CD14-positive monocyte (primary cell): ENCODE data around the gene NUDT1. TPM values are rescaled to one million over a fixed set of nuclear protein-coding genes. Genes with fewer than 3 reads are reported as not detected.

ENCODE experiments used
- DNase-seq, 3 donors: peaks; one replicate each; pipeline ENCODE4 v3.0.0-alpha.2; 2011 to 2022
- H2AFZ ChIP-seq: 2 replicates; pipeline ENCODE4 v1.6.0; 2012; ENCODE audit warnings: mild to moderate bottlenecking, low read depth, low read length, inconsistent platforms; ENCODE audit not compliant: insufficient read depth, poor library complexity, severe bottlenecking
- H3K27ac ChIP-seq, 2 donors: 1 replicate in 1 of 2; 2 replicates in 1 of 2; pipeline ENCODE4 v1.5.1; 2012 to 2013; ENCODE audit warnings: low read length in 2 of 2, control low read depth in 1 of 2, inconsistent platforms in 1 of 2, low read depth in 1 of 2, mild to moderate bottlenecking in 1 of 2
- H3K27me3 ChIP-seq, 2 donors: one replicate each; pipeline versions ENCODE4 v1.6.0 to v1.6.1; 2011 to 2013; ENCODE audit warnings: low read length in 2 of 2; ENCODE audit not compliant: control insufficient read depth in 2 of 2, insufficient read depth in 2 of 2
- H3K36me3 ChIP-seq, 2 donors: replicated peaks in 1 of 2; 1 replicate in 1 of 2; 2 replicates in 1 of 2; pipeline versions ENCODE4 v1.5.1 to v1.6.1; 2012 to 2013; ENCODE audit warnings: low read length in 2 of 2, control low read depth in 1 of 2, inconsistent platforms in 1 of 2, mild to moderate bottlenecking in 1 of 2; ENCODE audit not compliant: insufficient read depth in 2 of 2, control insufficient read depth in 1 of 2
- H3K4me1 ChIP-seq, 2 donors: 1 replicate in 1 of 2; 2 replicates in 1 of 2; pipeline versions ENCODE4 v1.5.1 to v1.6.1; 2012 to 2013; ENCODE audit warnings: low read length in 2 of 2, control low read depth in 1 of 2, inconsistent platforms in 1 of 2, mild to moderate bottlenecking in 1 of 2, moderate library complexity in 1 of 2; ENCODE audit not compliant: insufficient read depth in 2 of 2, control insufficient read depth in 1 of 2
- H3K4me2 ChIP-seq: replicated peaks from 2 replicates; pipeline ENCODE3; 2012; ENCODE audit warnings: low read length, moderate library complexity, mild to moderate bottlenecking; ENCODE audit not compliant: poor library complexity, severe bottlenecking; ENCODE audit errors: extremely low read depth
- H3K4me3 ChIP-seq, 3 experiments: fragments of 200-600 bp in 1 of 3; sonication (generic) in 1 of 3; replicated peaks in 1 of 3; 1 replicate in 2 of 3; 2 replicates in 1 of 3; pipeline ENCODE4 v1.5.1; 2011 to 2013; ENCODE audit warnings: low read length in 3 of 3, mild to moderate bottlenecking in 3 of 3, control low read depth in 2 of 3, low read depth in 2 of 3, inconsistent platforms in 1 of 3, moderate library complexity in 1 of 3
- H3K79me2 ChIP-seq: 2 replicates; pipeline ENCODE4 v1.6.0; 2012; ENCODE audit warnings: mild to moderate bottlenecking, control low read depth, inconsistent platforms, low read length, moderate library complexity; ENCODE audit not compliant: insufficient read depth
- H3K9ac ChIP-seq: 2 replicates; pipeline ENCODE4 v1.6.0; 2017; ENCODE audit warnings: low read length, mild to moderate bottlenecking; ENCODE audit not compliant: insufficient read depth, poor library complexity, severe bottlenecking
- H3K9me3 ChIP-seq, 2 donors: replicated peaks in 1 of 2; 1 replicate in 1 of 2; 2 replicates in 1 of 2; pipeline versions ENCODE4 v1.5.1 to v1.6.1; 2012 to 2013; ENCODE audit warnings: low read length in 2 of 2, control low read depth in 1 of 2; ENCODE audit not compliant: control insufficient read depth in 1 of 2, insufficient read depth in 1 of 2
- H4K20me1 ChIP-seq: 2 replicates; pipeline ENCODE4 v1.6.0; 2012; ENCODE audit warnings: mild to moderate bottlenecking, low read length, control low read depth, moderate library complexity; ENCODE audit not compliant: insufficient read depth
- H3K27ac Mint-ChIP-seq, 7 donors: one replicate each; pipeline ENCODE4 v1.8.0; 2020; ENCODE audit warnings: mild to moderate bottlenecking in 7 of 7, mixed read lengths in 7 of 7, moderate library complexity in 6 of 7, inconsistent platforms in 2 of 7
- H3K27me3 Mint-ChIP-seq, 3 donors: one replicate each; pipeline ENCODE4 v1.8.0; 2021 to 2022; ENCODE audit warnings: low read depth in 3 of 3, mild to moderate bottlenecking in 3 of 3, mixed read lengths in 3 of 3, moderate library complexity in 3 of 3, inconsistent platforms in 1 of 3
- H3K36me3 Mint-ChIP-seq, 2 donors: one replicate each; pipeline ENCODE4 v1.8.0; 2020; ENCODE audit warnings: mixed read lengths in 2 of 2, inconsistent platforms in 1 of 2, mild to moderate bottlenecking in 1 of 2
- H3K4me1 Mint-ChIP-seq: one replicate; pipeline ENCODE4 v1.8.0; 2020; ENCODE audit warnings: mild to moderate bottlenecking, mixed read lengths
- H3K4me3 Mint-ChIP-seq, 2 donors: one replicate each; pipeline ENCODE4 v1.8.0; 2020; ENCODE audit warnings: mild to moderate bottlenecking in 2 of 2, mixed read lengths in 2 of 2, moderate library complexity in 1 of 2
- H3K9me3 Mint-ChIP-seq, 7 donors: one replicate each; pipeline ENCODE4 v1.8.0; 2020 to 2022; ENCODE audit warnings: mixed read lengths in 7 of 7, mild to moderate bottlenecking in 6 of 7, moderate library complexity in 6 of 7, inconsistent platforms in 2 of 7
- WGBS: methylation state at CpG from one replicate; pipeline ENCODE4 v1.1.5; 2013; ENCODE audit warnings: missing lambda C conversion rate; ENCODE audit not compliant: insufficient coverage; 5-methylcytosine and 5-hydroxymethylcytosine counted together
- intact Hi-C, 2 donors: fragments of 100-400 bp; cut with micrococcal nuclease; formaldehyde crosslinking; loops; one replicate each; pipeline versions ENCODE4 v1.15.0 to v1.15.1; 2023
- polyA plus RNA-seq, 3 donors: library from polyadenylated mRNA; depleted of rRNA in 1 of 3; unstranded in 2 of 3; stranded (reverse) in 1 of 3; fragments of 300-500 nt in 2 of 3; fragments of >200 nt in 1 of 3; fragmentation: Illumina TruSeq in 2 of 3; gene quantifications; 1 replicate in 2 of 3; 2 replicates in 1 of 3; pipeline ENCODE4 v1.2.3, GENCODE V29; 2012 to 2021
- TF ChIP-seq, protein P1 (sequence below): fragments of 200-600 bp; IDR thresholded peaks from one replicate; pipeline ENCODE4 v1.8.0; 2022; ENCODE audit warnings: antibody characterized with exemption, mild to moderate bottlenecking

Gene NUDT1
- polyA plus RNA-seq, 3 donors = 19.6 to 42.6 (median 40.8) TPM

DNA sequence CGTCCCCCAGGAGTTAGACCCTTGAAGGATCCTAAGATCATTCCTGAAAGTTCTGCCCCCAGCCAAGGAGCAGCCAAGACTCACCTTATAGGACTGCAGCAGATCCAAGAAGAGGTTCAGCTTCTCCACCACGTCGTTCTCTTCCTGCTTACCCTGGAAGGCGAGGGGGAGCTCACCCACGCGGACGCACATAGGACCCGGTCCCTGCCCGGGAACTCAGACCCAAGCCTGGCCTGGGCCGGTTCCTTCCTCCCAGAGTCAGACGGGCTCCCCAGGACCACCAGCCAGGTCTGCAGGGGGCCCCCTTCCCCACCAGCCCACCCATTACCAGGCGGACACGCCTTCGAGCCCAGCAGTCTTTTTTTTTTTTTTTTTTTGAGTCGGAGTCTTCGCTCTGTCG lies 15.6 kb downstream of the NUDT1 start:
- TF ChIP-seq, protein P1, sequence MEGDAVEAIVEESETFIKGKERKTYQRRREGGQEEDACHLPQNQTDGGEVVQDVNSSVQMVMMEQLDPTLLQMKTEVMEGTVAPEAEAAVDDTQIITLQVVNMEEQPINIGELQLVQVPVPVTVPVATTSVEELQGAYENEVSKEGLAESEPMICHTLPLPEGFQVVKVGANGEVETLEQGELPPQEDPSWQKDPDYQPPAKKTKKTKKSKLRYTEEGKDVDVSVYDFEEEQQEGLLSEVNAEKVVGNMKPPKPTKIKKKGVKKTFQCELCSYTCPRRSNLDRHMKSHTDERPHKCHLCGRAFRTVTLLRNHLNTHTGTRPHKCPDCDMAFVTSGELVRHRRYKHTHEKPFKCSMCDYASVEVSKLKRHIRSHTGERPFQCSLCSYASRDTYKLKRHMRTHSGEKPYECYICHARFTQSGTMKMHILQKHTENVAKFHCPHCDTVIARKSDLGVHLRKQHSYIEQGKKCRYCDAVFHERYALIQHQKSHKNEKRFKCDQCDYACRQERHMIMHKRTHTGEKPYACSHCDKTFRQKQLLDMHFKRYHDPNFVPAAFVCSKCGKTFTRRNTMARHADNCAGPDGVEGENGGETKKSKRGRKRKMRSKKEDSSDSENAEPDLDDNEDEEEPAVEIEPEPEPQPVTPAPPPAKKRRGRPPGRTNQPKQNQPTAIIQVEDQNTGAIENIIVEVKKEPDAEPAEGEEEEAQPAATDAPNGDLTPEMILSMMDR = no peak
- H3K27ac ChIP-seq = no peak overlapping the region
- H3K4me1 ChIP-seq = peaks cover 10 to 13% of the 10 kb centered on the region in 2 donors
- H3K9me3 ChIP-seq = no peaks in the 10 kb centered on the region
- H3K9me3 Mint-ChIP-seq = peaks cover 0 to 2% (median 0%) of the 10 kb centered on the region in 7 donors
- no peak overlapping the region for H3K4me3 ChIP-seq
- DNase-seq = no peak
- peaks cover 35 to 46% of the 10 kb centered on the region in 2 donors for H3K36me3 ChIP-seq
- peaks cover 0 to 4% (median 2%) of the 10 kb centered on the region in 3 donors for H3K27me3 Mint-ChIP-seq
- H3K4me1 Mint-ChIP-seq = peaks cover 14% of the 10 kb centered on the region
- 98% methylated on average over 10 of the region's 17 CpGs for WGBS
- H3K9ac ChIP-seq = no peak overlapping the region
- H3K36me3 Mint-ChIP-seq = peaks cover 41 to 58% of the 10 kb centered on the region in 2 donors
- H2AFZ ChIP-seq = no peak overlapping the region
- H3K27ac Mint-ChIP-seq = no peak overlapping the region
- H3K27me3 ChIP-seq = no peaks in the 10 kb centered on the region
- no peak overlapping the region for H3K4me3 Mint-ChIP-seq
- intact Hi-C loops = no loop called here
- no peaks in the 10 kb centered on the region for H3K79me2 ChIP-seq
- no peaks in the 10 kb centered on the region for H4K20me1 ChIP-seq
- H3K4me2 ChIP-seq = no peak overlapping the region

DNA sequence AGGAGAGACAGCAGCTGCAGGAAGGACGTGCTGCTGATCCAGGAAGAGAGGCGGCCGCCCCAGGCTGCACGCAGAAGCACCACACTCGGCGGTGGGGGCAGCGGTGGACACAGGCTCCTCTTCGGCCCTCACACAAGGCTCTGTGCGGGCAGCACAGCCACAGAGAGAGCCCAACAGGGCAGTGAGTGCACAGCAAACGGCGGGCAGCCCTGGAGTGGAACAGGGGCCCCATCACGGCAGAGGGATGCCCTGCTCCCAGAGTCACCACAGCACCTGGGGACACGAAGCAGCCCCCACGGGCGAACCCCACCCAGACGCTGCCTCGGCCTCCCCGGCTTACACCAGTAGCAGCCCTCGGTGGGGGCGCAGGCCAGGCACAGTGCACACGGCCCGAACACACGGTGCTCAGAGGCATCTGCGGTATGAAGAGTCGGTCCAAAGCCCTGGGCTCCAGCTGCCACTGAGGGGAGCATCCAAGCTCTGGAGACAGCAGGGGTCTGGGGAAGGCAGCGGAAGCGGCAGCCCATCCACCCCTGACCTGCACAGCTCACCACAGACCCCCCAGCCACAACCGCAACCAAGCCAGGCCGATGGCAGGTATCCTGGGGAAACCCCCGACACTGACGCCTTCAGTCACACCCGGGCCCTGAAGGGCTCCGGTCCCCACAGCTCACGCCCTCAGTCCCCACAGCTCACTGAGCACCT lies 16.8 kb downstream of the NUDT1 start:
- Histone ChIP-seq H3K27me3 (no peaks in the 10 kb centered on the region), H3K4me2 (no peak overlapping the region), H3K4me3 (no peak overlapping the region), H3K36me3 (peaks cover 37 to 45% of the 10 kb centered on the region in 2 donors), H4K20me1 (no peaks in the 10 kb centered on the region), H3K4me1 (peaks cover 10 to 13% of the 10 kb centered on the region in 2 donors), H3K79me2 (no peaks in the 10 kb centered on the region), H3K27ac (no peak overlapping the region), H2AFZ (no peak overlapping the region), H3K9ac (no peak overlapping the region), H3K9me3 (no peaks in the 10 kb centered on the region)
- TF ChIP-seq, protein P1 = no peak
- DNase-seq = no peak
- WGBS = 97% methylated on average over 32 of the region's 34 CpGs
- no peak overlapping the region for H3K4me3 Mint-ChIP-seq
- peaks cover 11% of the 10 kb centered on the region for H3K4me1 Mint-ChIP-seq
- intact Hi-C loops = no loop called here
- peaks cover 41 to 70% of the 10 kb centered on the region in 2 donors for H3K36me3 Mint-ChIP-seq
- H3K27me3 Mint-ChIP-seq = peaks cover 0 to 4% (median 2%) of the 10 kb centered on the region in 3 donors
- H3K9me3 Mint-ChIP-seq = peaks cover 0 to 2% (median 0%) of the 10 kb centered on the region in 7 donors
- peak overlapping the region in 1 of 7 donors; percentile 55 for H3K27ac Mint-ChIP-seq
